ENCODE measurements around the gene ACSM5.

The ACSM5 gene

GRCh38 chr16:20409398-20410120, at the start of gene ACSM5:
Gene ACSM5, plus strand, starts transcription at chr16:20409534. Its CDS starts 1,951 bp downstream, at chr16:20411485.
- H3K27me3 ChIP-seq (ENCODE audit: control insufficient read depth, insufficient read depth, low read length), result no peaks in the 10 kb centered on the region
- no peak for TF ChIP-seq CTCF (IDR thresholded peaks at IDR 0.05)
- no peak within 1 kb of the TSS for H3K4me2 ChIP-seq (ENCODE audit: low read length)
- no peaks in the 10 kb centered on the region for H3K9me3 ChIP-seq (ENCODE audit: control insufficient read depth, low read length)
- peak within 1 kb of the TSS; percentile 44 for H2AFZ ChIP-seq
- no peaks in the 10 kb centered on the region for H3K36me3 ChIP-seq (ENCODE audit: control insufficient read depth, insufficient read depth, low read length)
- H3K27ac ChIP-seq, result no peak within 1 kb of the TSS
- no peaks in the 10 kb centered on the region for H3K4me1 ChIP-seq
- no peak within 1 kb of the TSS for H3K4me3 ChIP-seq (ENCODE audit: low read depth, low read length)
- H3K9ac ChIP-seq, result no peak within 1 kb of the TSS
- no peaks in the 10 kb centered on the region for H3K79me2 ChIP-seq

GRCh38 chr16:20359997-20360396, 49.3 kb upstream of the ACSM5 start:
- Histone ChIP-seq H3K4me2 (ENCODE audit: low read length) (no peak overlapping the region), H2AFZ (no peak overlapping the region), H3K9ac (no peak overlapping the region), H3K79me2 (no peaks in the 10 kb centered on the region), H3K27me3 (ENCODE audit: control insufficient read depth, insufficient read depth, low read length) (no peaks in the 10 kb centered on the region), H3K36me3 (ENCODE audit: control insufficient read depth, insufficient read depth, low read length) (no peaks in the 10 kb centered on the region), H3K4me1 (no peaks in the 10 kb centered on the region), H3K27ac (no peak overlapping the region), H3K4me3 (ENCODE audit: low read depth, low read length) (no peak overlapping the region), H3K9me3 (ENCODE audit: control insufficient read depth, low read length) (no peaks in the 10 kb centered on the region)
- TF ChIP-seq CTCF (IDR thresholded peaks at IDR 0.05), result no peak

GRCh38 chr16:20363191-20363590, 46.1 kb upstream of the ACSM5 start:
- Histone ChIP-seq H3K79me2 (no peaks in the 10 kb centered on the region), H2AFZ (no peak overlapping the region), H3K4me2 (ENCODE audit: low read length) (no peak overlapping the region), H3K4me3 (ENCODE audit: low read depth, low read length) (no peak overlapping the region), H3K9me3 (ENCODE audit: control insufficient read depth, low read length) (no peaks in the 10 kb centered on the region), H3K9ac (no peak overlapping the region), H3K27ac (no peak overlapping the region), H3K4me1 (no peaks in the 10 kb centered on the region), H3K27me3 (ENCODE audit: control insufficient read depth, insufficient read depth, low read length) (no peaks in the 10 kb centered on the region), H3K36me3 (ENCODE audit: control insufficient read depth, insufficient read depth, low read length) (no peaks in the 10 kb centered on the region)
- TF ChIP-seq CTCF (IDR thresholded peaks at IDR 0.05), result no peak

GRCh38 chr16:20364051-20364450, 45.3 kb upstream of the ACSM5 start:
- no peak for TF ChIP-seq CTCF (IDR thresholded peaks at IDR 0.05)
- Histone ChIP-seq H3K27me3 (ENCODE audit: control insufficient read depth, insufficient read depth, low read length) (no peaks in the 10 kb centered on the region), H3K27ac (no peak overlapping the region), H3K9me3 (ENCODE audit: control insufficient read depth, low read length) (no peaks in the 10 kb centered on the region), H3K36me3 (ENCODE audit: control insufficient read depth, insufficient read depth, low read length) (no peaks in the 10 kb centered on the region), H2AFZ (no peak overlapping the region), H3K4me2 (ENCODE audit: low read length) (no peak overlapping the region), H3K4me1 (no peaks in the 10 kb centered on the region), H3K79me2 (no peaks in the 10 kb centered on the region), H3K4me3 (ENCODE audit: low read depth, low read length) (no peak overlapping the region), H3K9ac (no peak overlapping the region)

- Histone ChIP-seq H3K9me3 (ENCODE audit: control insufficient read depth, low read length) (no peaks in the 10 kb centered on the region), H3K79me2 (no peaks in the 10 kb centered on the region), H3K4me3 (ENCODE audit: low read depth, low read length) (no peak overlapping the region), H3K4me2 (ENCODE audit: low read length) (no peak overlapping the region), H3K27me3 (ENCODE audit: control insufficient read depth, insufficient read depth, low read length) (no peaks in the 10 kb centered on the region), H2AFZ (no peak overlapping the region), H3K27ac (no peak overlapping the region), H3K36me3 (ENCODE audit: control insufficient read depth, insufficient read depth, low read length) (no peaks in the 10 kb centered on the region), H3K4me1 (no peaks in the 10 kb centered on the region), H3K9ac (no peak overlapping the region)
- no peak for TF ChIP-seq CTCF (IDR thresholded peaks at IDR 0.05)
Measured at GRCh38 chr16:20369452-20370054, 39.8 kb upstream of the ACSM5 start.
